K562 (cell line): ENCODE data around the gene SLC16A2. TPM values are rescaled to one million over a fixed set of nuclear protein-coding genes. Genes with fewer than 3 reads are reported as not detected.

Source experiments
- ATAC-seq: fragments of 200-7000 bp; cut with Tn5 transposase; 3 replicates; pipeline ENCODE4 v1.9.1; 2020; ENCODE audit warnings: moderate library complexity
- BruUV-seq: library from RNA; stranded (reverse); fragments of 400-500 nt; replicated peaks from 2 replicates; lab custom pipeline; 2021; lab: Mats Ljungman, UMichigan
- CTCF ChIA-PET: fragments of 300-600 bp; formaldehyde crosslinking; extraction: SDS; loops from one replicate; lab custom pipeline; 2021; ENCODE audit warnings: low intra/inter-chr PET ratio; lab: Yijun Ruan, JAX
- POLR2A ChIA-PET: fragments of 300-600, 350-650 bp; sonication (Branson Sonifier 250); formaldehyde crosslinking; extraction: SDS; loops from one replicate; lab custom pipeline; 2021; ENCODE audit warnings: antibody characterized with exemption, inconsistent platforms; lab: Yijun Ruan, JAX
- DNase-seq, 4 experiments: peaks; one replicate each; pipeline versions ENCODE4 v3.0.0 to v3.0.0-alpha.2; 2011 to 2018; ENCODE audit warnings: low spot score in 3 of 4, mixed read lengths in 3 of 4; ENCODE audit errors: extremely low read depth in 1 of 4
- FAIRE-seq: peaks from 2 replicates; lab custom pipeline; 2011; peaks lifted over from hg19 to GRCh38; lab: Jason Lieb, UNC
- H2AFZ ChIP-seq: 2 replicates; pipeline ENCODE4 v1.6.0; 2011; ENCODE audit warnings: low read depth, low read length, control low read depth, inconsistent platforms
- H3K27ac ChIP-seq: fragments of 200-600 bp; 3 replicates; pipeline ENCODE4 v1.8.0; 2011; ENCODE audit warnings: low read depth, mild to moderate bottlenecking, control low read depth, inconsistent platforms, low read length, moderate library complexity, mixed read lengths; ENCODE audit errors: extremely low read depth
- H3K27me3 ChIP-seq, 2 experiments: fragments of 300-600 bp in 1 of 2; 2 replicates in 1 of 2; 3 replicates in 1 of 2; pipeline versions ENCODE4 v1.6.0 to v1.8.0; 2011; ENCODE audit warnings: inconsistent platforms in 2 of 2, low read length in 2 of 2, mild to moderate bottlenecking in 1 of 2, mixed read lengths in 1 of 2, moderate library complexity in 1 of 2; ENCODE audit not compliant: control insufficient read depth in 2 of 2, insufficient read depth in 2 of 2
- H3K36me3 ChIP-seq: fragments of 300-600 bp; 3 replicates; pipeline ENCODE4 v1.8.0; 2011; ENCODE audit warnings: mild to moderate bottlenecking, low read length, inconsistent platforms; ENCODE audit not compliant: control insufficient read depth, insufficient read depth
- H3K4me1 ChIP-seq, 2 experiments: fragments of 200-600 bp in 1 of 2; replicated peaks in 1 of 2; 2 replicates in 1 of 2; 3 replicates in 1 of 2; pipeline versions ENCODE4 v1.5.1 to v1.8.0; 2011; ENCODE audit warnings: inconsistent platforms in 2 of 2, low read length in 2 of 2, mild to moderate bottlenecking in 1 of 2, mixed read lengths in 1 of 2, moderate library complexity in 1 of 2; ENCODE audit not compliant: control insufficient read depth in 2 of 2, insufficient read depth in 2 of 2
- H3K4me2 ChIP-seq: 2 replicates; pipeline ENCODE4 v1.6.1; 2011; ENCODE audit warnings: low read length, control low read depth, inconsistent platforms, mixed read lengths; ENCODE audit not compliant: insufficient read depth
- H3K4me3 ChIP-seq: fragments of 200-600 bp; sonication (generic), shearing (Covaris generic); 2 replicates; pipeline ENCODE4 v1.5.1; 2016; ENCODE audit warnings: control low read depth, inconsistent platforms
- H3K79me2 ChIP-seq: fragments of 200-600 bp; 3 replicates; pipeline ENCODE4 v1.8.0; 2011; ENCODE audit warnings: low read length, inconsistent platforms; ENCODE audit not compliant: control insufficient read depth, insufficient read depth
- H3K9ac ChIP-seq, 2 experiments: 2 replicates each; pipeline versions ENCODE4 v1.6.0 to v1.6.1; 2011; ENCODE audit warnings: low read depth in 2 of 2, low read length in 2 of 2, control low read depth in 1 of 2, inconsistent platforms in 1 of 2, mild to moderate bottlenecking in 1 of 2, mixed read lengths in 1 of 2; ENCODE audit not compliant: insufficient read depth in 1 of 2
- H3K9me1 ChIP-seq: one replicate; pipeline ENCODE4 v1.6.0; 2011; ENCODE audit warnings: inconsistent platforms, mild to moderate bottlenecking, low read length, moderate library complexity; ENCODE audit not compliant: control insufficient read depth, insufficient read depth
- H3K9me3 ChIP-seq: replicated peaks from 2 replicates; pipeline ENCODE4 v1.5.1; 2011; ENCODE audit warnings: low read depth, low read length, inconsistent platforms; ENCODE audit not compliant: control insufficient read depth, insufficient read depth
- H4K20me1 ChIP-seq: replicated peaks from 2 replicates; pipeline ENCODE4 v1.6.1; 2011; ENCODE audit warnings: low read length, inconsistent platforms, mixed read lengths; ENCODE audit not compliant: control insufficient read depth, insufficient read depth
- CREB1 ChIP-seq, 2 experiments: sonication (generic) in 1 of 2; formaldehyde crosslinking in 1 of 2; IDR thresholded peaks; 2 replicates each; pipeline versions ENCODE4 v1.6.1 to v1.8.0; 2012 to 2022; ENCODE audit warnings: inconsistent platforms in 1 of 2, mild to moderate bottlenecking in 1 of 2, missing genetic modification reagents in 1 of 2, moderate library complexity in 1 of 2
- HMG20A ChIP-seq: fragments of 450-650 bp; formaldehyde crosslinking; conservative IDR thresholded peaks from 2 replicates; pipeline ENCODE4 v1.4.0; 2020; ENCODE audit warnings: mild to moderate bottlenecking, mixed read lengths
- JUND ChIP-seq, 2 experiments: IDR thresholded peaks; 2 replicates in 1 of 2; 3 replicates in 1 of 2; pipeline ENCODE4 v1.6.1; 2011; ENCODE audit warnings: borderline replicate concordance in 2 of 2, low read depth in 2 of 2, low read length in 2 of 2, improper control_type of control experiment in 1 of 2, missing biosample characterization in 1 of 2, missing genetic modification characterization in 1 of 2, missing genetic modification reagents in 1 of 2
- ZNF695 ChIP-seq: fragments of 450-650 bp; formaldehyde crosslinking; IDR thresholded peaks from 2 replicates; pipeline ENCODE4 v1.4.0; 2020; ENCODE audit warnings: mild to moderate bottlenecking, moderate library complexity
- WGBS: fragments of 100-300 bp; shearing (Covaris generic); methylation state at CpG from one replicate; pipeline ENCODE4 v1.1.6; 2016; ENCODE audit warnings: low coverage, mixed read lengths; ENCODE audit not compliant: insufficient coverage; ENCODE audit errors: missing lambda C conversion rate; 5-methylcytosine and 5-hydroxymethylcytosine counted together
- in situ Hi-C: fragments of 300-500 bp; cut with MboI; formaldehyde crosslinking; loops from 4 replicates; pipeline ENCODE4 v1.15.0; 2018; ENCODE audit warnings: inconsistent platforms, mixed read lengths
- intact Hi-C: fragments of 100-400 bp; cut with micrococcal nuclease; formaldehyde crosslinking; loops from 2 replicates; pipeline ENCODE4 v1.14.2; 2022
- polyA plus RNA-seq, 8 experiments: library from polyadenylated mRNA; depleted of rRNA in 4 of 8; stranded (reverse) in 5 of 8; unstranded in 3 of 8; fragments of >200 nt; fragmentation: Nextera tagmentation in 2 of 8; fragmentation: Illumina TruSeq in 1 of 8; extraction: Ambion mirVana in 2 of 8; extraction: Trizol in 1 of 8; gene quantifications; 2 replicates each; pipeline versions ENCODE4 v1.2.1 to v1.2.3, GENCODE V29; 2011 to 2014; ENCODE audit warnings: inconsistent platforms in 1 of 8, missing spikeins in 1 of 8
- total RNA-seq, 7 experiments: library from RNA; depleted of rRNA in 6 of 7; stranded (reverse); fragments of >200 nt in 6 of 7; fragmentation: Illumina TruSeq in 2 of 7; extraction: Trizol in 2 of 7; gene quantifications; 2 replicates each; pipeline versions ENCODE4 v1.2.1 to v1.2.3, GENCODE V29; 2011 to 2021; ENCODE audit warnings: low replicate concordance in 1 of 7
- TF ChIP-seq, protein P1 (sequence below): sonication (generic); formaldehyde crosslinking; IDR thresholded peaks from 2 replicates; pipeline ENCODE4 v1.8.0; 2022; ENCODE audit warnings: missing genetic modification reagents, mild to moderate bottlenecking, borderline replicate concordance
- TF ChIP-seq, protein P2 (sequence below), 2 experiments: fragments of 450-650 bp in 1 of 2; sonication (generic) in 1 of 2; formaldehyde crosslinking in 1 of 2; IDR thresholded peaks; 2 replicates each; pipeline versions ENCODE4 v1.7.1 to v1.9.0; 2016 to 2022; ENCODE audit warnings: inconsistent platforms in 1 of 2, mild to moderate bottlenecking in 1 of 2, missing genetic modification reagents in 1 of 2
- TF ChIP-seq, protein P3 (sequence below), 2 experiments: IDR thresholded peaks in 1 of 2; conservative IDR thresholded peaks in 1 of 2; 2 replicates each; pipeline ENCODE4 v1.6.1; 2016; ENCODE audit warnings: low read depth in 2 of 2, mild to moderate bottlenecking in 1 of 2, missing compliant biosample characterization in 1 of 2, missing genetic modification characterization in 1 of 2, moderate library complexity in 1 of 2

SLC16A2 gene
- total and polyA plus RNA-seq, 9 of the 15 experiments (the other 6 are each of a cell fraction or from before 2014, with no cell fraction given): 0.07 TPM; not detected in 8

DNA sequence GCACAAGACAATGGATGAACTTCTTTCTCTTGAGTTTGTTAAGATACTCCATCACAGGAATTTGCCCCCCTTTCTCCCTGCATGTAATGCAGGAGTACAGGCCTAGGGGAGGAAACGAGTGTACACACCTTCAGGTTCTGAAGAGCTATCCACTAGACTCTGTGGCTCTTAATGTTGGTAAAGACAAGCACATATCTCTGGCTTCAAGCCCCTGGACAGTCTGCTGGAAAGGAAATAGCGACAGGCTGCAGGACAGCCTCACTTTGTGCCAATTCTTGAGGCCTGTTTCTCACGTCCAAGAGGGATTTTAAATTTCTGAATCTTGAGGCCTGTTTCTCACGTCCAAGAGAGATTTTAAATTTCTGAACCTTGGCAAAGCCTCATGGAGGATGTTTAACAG, 106.1 kb downstream of the SLC16A2 start:
- ATAC-seq (no peak), FAIRE-seq (no peak), DNase-seq (no peak)
- no peak overlapping the region for H3K4me3 ChIP-seq
- no peaks in the 10 kb centered on the region for H3K36me3 ChIP-seq
- WGBS: 0% methylated on average over 4 of the region's 4 CpGs
- no peak overlapping the region for H3K9ac ChIP-seq
- CTCF ChIA-PET: no interaction called here
- no peaks in the 10 kb centered on the region for H3K27me3 ChIP-seq
- no TSS peak for BruUV-seq
- POLR2A ChIA-PET: no interaction called here
- no peak overlapping the region for H3K4me2 ChIP-seq
- H3K4me1 ChIP-seq: no peaks in the 10 kb centered on the region
- intact Hi-C loops (no loop called here), in situ Hi-C loops (no loop called here)
- H3K9me1 ChIP-seq: no peaks in the 10 kb centered on the region
- H3K27ac ChIP-seq: no peak overlapping the region
- no peaks in the 10 kb centered on the region for H3K79me2 ChIP-seq
- no peaks in the 10 kb centered on the region; the same call in 1 of the 2 replicates for H4K20me1 ChIP-seq
- no peaks in the 10 kb centered on the region for H3K9me3 ChIP-seq
- no peak overlapping the region for H2AFZ ChIP-seq
- TF ChIP-seq, protein P1, sequence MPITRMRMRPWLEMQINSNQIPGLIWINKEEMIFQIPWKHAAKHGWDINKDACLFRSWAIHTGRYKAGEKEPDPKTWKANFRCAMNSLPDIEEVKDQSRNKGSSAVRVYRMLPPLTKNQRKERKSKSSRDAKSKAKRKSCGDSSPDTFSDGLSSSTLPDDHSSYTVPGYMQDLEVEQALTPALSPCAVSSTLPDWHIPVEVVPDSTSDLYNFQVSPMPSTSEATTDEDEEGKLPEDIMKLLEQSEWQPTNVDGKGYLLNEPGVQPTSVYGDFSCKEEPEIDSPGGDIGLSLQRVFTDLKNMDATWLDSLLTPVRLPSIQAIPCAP (CRISPR knock-in tag): no peak
- TF ChIP-seq, protein P2, sequence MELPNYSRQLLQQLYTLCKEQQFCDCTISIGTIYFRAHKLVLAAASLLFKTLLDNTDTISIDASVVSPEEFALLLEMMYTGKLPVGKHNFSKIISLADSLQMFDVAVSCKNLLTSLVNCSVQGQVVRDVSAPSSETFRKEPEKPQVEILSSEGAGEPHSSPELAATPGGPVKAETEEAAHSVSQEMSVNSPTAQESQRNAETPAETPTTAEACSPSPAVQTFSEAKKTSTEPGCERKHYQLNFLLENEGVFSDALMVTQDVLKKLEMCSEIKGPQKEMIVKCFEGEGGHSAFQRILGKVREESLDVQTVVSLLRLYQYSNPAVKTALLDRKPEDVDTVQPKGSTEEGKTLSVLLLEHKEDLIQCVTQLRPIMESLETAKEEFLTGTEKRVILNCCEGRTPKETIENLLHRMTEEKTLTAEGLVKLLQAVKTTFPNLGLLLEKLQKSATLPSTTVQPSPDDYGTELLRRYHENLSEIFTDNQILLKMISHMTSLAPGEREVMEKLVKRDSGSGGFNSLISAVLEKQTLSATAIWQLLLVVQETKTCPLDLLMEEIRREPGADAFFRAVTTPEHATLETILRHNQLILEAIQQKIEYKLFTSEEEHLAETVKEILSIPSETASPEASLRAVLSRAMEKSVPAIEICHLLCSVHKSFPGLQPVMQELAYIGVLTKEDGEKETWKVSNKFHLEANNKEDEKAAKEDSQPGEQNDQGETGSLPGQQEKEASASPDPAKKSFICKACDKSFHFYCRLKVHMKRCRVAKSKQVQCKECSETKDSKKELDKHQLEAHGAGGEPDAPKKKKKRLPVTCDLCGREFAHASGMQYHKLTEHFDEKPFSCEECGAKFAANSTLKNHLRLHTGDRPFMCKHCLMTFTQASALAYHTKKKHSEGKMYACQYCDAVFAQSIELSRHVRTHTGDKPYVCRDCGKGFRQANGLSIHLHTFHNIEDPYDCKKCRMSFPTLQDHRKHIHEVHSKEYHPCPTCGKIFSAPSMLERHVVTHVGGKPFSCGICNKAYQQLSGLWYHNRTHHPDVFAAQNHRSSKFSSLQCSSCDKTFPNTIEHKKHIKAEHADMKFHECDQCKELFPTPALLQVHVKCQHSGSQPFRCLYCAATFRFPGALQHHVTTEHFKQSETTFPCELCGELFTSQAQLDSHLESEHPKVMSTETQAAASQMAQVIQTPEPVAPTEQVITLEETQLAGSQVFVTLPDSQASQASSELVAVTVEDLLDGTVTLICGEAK (IDR thresholded peaks at IDR 0.05): no peak
- TF ChIP-seq, protein P2 (CRISPR knock-in tag; IDR thresholded peaks at IDR 0.05): no peak
- TF ChIP-seq CREB1 (IDR thresholded peaks at IDR 0.05): no peak
- TF ChIP-seq CREB1 (CRISPR knock-in tag; IDR thresholded peaks at IDR 0.05): no peak
- no peak for TF ChIP-seq HMG20A (CRISPR knock-in tag)
- no peak for TF ChIP-seq JUND (IDR thresholded peaks at IDR 0.05; ENCODE audit: borderline replicate concordance, low read depth, low read length)
- no peak for TF ChIP-seq JUND (tag; IDR thresholded peaks at IDR 0.05; ENCODE audit: borderline replicate concordance, low read depth, low read length)
- TF ChIP-seq ZNF695: no peak
- TF ChIP-seq, protein P3, sequence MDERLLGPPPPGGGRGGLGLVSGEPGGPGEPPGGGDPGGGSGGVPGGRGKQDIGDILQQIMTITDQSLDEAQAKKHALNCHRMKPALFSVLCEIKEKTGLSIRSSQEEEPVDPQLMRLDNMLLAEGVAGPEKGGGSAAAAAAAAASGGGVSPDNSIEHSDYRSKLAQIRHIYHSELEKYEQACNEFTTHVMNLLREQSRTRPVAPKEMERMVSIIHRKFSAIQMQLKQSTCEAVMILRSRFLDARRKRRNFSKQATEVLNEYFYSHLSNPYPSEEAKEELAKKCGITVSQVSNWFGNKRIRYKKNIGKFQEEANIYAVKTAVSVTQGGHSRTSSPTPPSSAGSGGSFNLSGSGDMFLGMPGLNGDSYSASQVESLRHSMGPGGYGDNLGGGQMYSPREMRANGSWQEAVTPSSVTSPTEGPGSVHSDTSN (CRISPR knock-in tag; IDR thresholded peaks at IDR 0.05; ENCODE audit: low read depth): no peak
- TF ChIP-seq, protein P3 (tag; conservative IDR thresholded peaks at IDR 0.05; ENCODE audit: low read depth): no peak
